ENCODE measurements around the gene CHRDL1. TPM values are rescaled to one million over a fixed set of nuclear protein-coding genes. Genes with fewer than 3 reads are reported as not detected.

Gene CHRDL1
- total and polyA plus RNA-seq, 2 donors (not counting 3 experiments of a cell fraction or from before 2014, with no cell fraction given) = not detected

DNA sequence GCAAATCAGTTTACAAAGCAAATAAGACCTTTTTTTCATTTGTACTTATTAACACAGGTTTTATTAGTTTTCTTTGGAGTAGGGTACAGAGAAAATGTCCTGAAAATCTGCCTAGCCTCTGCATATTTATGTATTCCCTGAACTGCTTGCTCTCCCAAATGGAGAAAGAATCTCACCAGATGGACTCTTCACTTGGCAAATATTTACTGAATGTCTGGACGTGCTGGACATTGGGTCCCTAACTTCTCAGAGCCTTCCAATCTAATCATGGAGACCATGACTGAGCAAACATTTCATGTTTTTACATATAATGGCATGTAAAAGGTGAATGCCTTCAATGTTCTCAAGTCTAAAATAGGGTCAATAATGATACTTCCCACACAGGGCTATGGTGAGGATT, 126.0 kb downstream of the CHRDL1 start:
- Histone ChIP-seq H2AFZ (ENCODE audit: low read depth, low read length) (no peak overlapping the region), H3K9ac (replicated peaks; ENCODE audit: extremely low read depth, insufficient read depth, low read length) (no peak overlapping the region), H3K27ac (ENCODE audit: insufficient read depth, low read depth, low read length) (no peak overlapping the region), H3K4me3 (replicated peaks in 1 of 3; ENCODE audit: insufficient read depth in 1 of 3, low read depth in 1 of 3, low read length in 3 of 3) (no peak overlapping the region), H3K9me1 (replicated peaks; ENCODE audit: control insufficient read depth, extremely low read depth, insufficient read depth, low read length) (no peaks in the 10 kb centered on the region), H3K27me3 (ENCODE audit: control insufficient read depth in 2 of 2, insufficient read depth in 2 of 2, low read length in 2 of 2) (no peaks in the 10 kb centered on the region), H3K36me3 (ENCODE audit: control insufficient read depth in 2 of 2, extremely low read depth in 1 of 2, insufficient read depth in 2 of 2, low read length in 2 of 2) (no peaks in the 10 kb centered on the region), H3K4me1 (ENCODE audit: control insufficient read depth, extremely low read depth, insufficient read depth, low read length) (no peaks in the 10 kb centered on the region), H3K9me3 (replicated peaks; ENCODE audit: control insufficient read depth, insufficient read depth, low read length) (no peaks in the 10 kb centered on the region), H3K4me2 (ENCODE audit: insufficient read depth, low read length) (no peak overlapping the region), H4K20me1 (replicated peaks; ENCODE audit: control insufficient read depth, extremely low read depth, insufficient read depth, low read length) (no peaks in the 10 kb centered on the region), H3K79me2 (ENCODE audit: control insufficient read depth, insufficient read depth, low read length) (no peaks in the 10 kb centered on the region)
- ChIA-PET POLR2A (no interaction called here), CTCF (no interaction called here)
- dilution Hi-C loops (cut with MboI; ENCODE audit: extremely low pct_ligation_motif_present, low sequenced_read_pairs) = no loop called here
- BruUV-seq (replicated peaks) = no TSS peak
- no peak for FAIRE-seq
- no peak for TF ChIP-seq JUN (IDR thresholded peaks at IDR 0.05; ENCODE audit: borderline replicate concordance, insufficient read depth, insufficient read length, low read depth)
- intact Hi-C loops (cut with micrococcal nuclease) = no loop called here
- no peak for DNase-seq (ENCODE audit: low read depth, low spot score)

DNA sequence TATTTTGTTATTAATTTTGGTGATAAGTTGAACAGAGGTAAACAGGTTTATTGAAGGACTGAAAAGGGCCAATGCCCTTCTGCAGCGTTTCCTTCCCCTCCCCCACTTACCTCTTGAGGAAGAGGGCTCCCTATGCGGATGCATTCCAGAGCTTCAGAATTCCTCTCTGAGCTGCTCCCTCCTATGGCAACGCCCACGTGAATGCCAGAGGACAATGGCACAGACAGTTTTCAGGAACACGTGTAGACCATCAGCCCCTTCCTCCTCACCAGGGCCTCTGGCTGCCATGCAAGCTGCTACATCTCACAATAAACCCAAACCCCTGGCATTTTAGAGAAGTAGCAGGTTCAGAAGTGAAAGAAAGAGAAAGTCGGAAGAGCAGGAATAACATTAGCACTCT, 127.9 kb downstream of the CHRDL1 start:
- H3K4me1 ChIP-seq (ENCODE audit: control insufficient read depth, extremely low read depth, insufficient read depth, low read length) = no peaks in the 10 kb centered on the region
- H3K9ac ChIP-seq (replicated peaks; ENCODE audit: extremely low read depth, insufficient read depth, low read length) = no peak overlapping the region
- no peaks in the 10 kb centered on the region for H3K9me3 ChIP-seq (replicated peaks; ENCODE audit: control insufficient read depth, insufficient read depth, low read length)
- POLR2A ChIA-PET = no interaction called here
- FAIRE-seq (no peak), DNase-seq (ENCODE audit: low read depth, low spot score) (no peak)
- TF ChIP-seq JUN (IDR thresholded peaks at IDR 0.05; ENCODE audit: borderline replicate concordance, insufficient read depth, insufficient read length, low read depth) (no peak), FOS (IDR thresholded peaks at IDR 0.05; ENCODE audit: borderline replicate concordance, insufficient read depth, low read length) (no peak), MYC (IDR thresholded peaks at IDR 0.05; ENCODE audit: low read depth, low read length) (no peak), POLR2AphosphoS5 (IDR thresholded peaks at IDR 0.05; ENCODE audit: insufficient read depth, low read depth, low read length) (no peak), POLR2A (IDR thresholded peaks at IDR 0.05; ENCODE audit: low read depth, low read length) (no peak), EZH2 (IDR thresholded peaks at IDR 0.05; ENCODE audit: borderline replicate concordance, low read depth, low read length, severe bottlenecking) (no peak), GATA2 (IDR thresholded peaks at IDR 0.05; ENCODE audit: insufficient read depth, insufficient read length, low read depth, low read length) (no peak)
- TF ChIP-seq, protein P1, sequence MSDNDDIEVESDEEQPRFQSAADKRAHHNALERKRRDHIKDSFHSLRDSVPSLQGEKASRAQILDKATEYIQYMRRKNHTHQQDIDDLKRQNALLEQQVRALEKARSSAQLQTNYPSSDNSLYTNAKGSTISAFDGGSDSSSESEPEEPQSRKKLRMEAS (IDR thresholded peaks at IDR 0.05; ENCODE audit: insufficient read depth, insufficient read length) = no peak
- TF ChIP-seq, protein P2, sequence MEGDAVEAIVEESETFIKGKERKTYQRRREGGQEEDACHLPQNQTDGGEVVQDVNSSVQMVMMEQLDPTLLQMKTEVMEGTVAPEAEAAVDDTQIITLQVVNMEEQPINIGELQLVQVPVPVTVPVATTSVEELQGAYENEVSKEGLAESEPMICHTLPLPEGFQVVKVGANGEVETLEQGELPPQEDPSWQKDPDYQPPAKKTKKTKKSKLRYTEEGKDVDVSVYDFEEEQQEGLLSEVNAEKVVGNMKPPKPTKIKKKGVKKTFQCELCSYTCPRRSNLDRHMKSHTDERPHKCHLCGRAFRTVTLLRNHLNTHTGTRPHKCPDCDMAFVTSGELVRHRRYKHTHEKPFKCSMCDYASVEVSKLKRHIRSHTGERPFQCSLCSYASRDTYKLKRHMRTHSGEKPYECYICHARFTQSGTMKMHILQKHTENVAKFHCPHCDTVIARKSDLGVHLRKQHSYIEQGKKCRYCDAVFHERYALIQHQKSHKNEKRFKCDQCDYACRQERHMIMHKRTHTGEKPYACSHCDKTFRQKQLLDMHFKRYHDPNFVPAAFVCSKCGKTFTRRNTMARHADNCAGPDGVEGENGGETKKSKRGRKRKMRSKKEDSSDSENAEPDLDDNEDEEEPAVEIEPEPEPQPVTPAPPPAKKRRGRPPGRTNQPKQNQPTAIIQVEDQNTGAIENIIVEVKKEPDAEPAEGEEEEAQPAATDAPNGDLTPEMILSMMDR (IDR thresholded peaks at IDR 0.05; ENCODE audit: extremely low read depth in 1 of 2, insufficient read depth in 1 of 2, low read depth in 1 of 2, low read length in 2 of 2) = no peak
- H3K9me1 ChIP-seq (replicated peaks; ENCODE audit: control insufficient read depth, extremely low read depth, insufficient read depth, low read length) = no peaks in the 10 kb centered on the region
- no peaks in the 10 kb centered on the region for H3K36me3 ChIP-seq (ENCODE audit: control insufficient read depth in 2 of 2, extremely low read depth in 1 of 2, insufficient read depth in 2 of 2, low read length in 2 of 2)
- H3K79me2 ChIP-seq (ENCODE audit: control insufficient read depth, insufficient read depth, low read length) = no peaks in the 10 kb centered on the region
- no peak overlapping the region for H3K4me2 ChIP-seq (ENCODE audit: insufficient read depth, low read length)
- dilution Hi-C loops (cut with MboI; ENCODE audit: extremely low pct_ligation_motif_present, low sequenced_read_pairs) (no loop called here), intact Hi-C loops (cut with micrococcal nuclease) (no loop called here)
- no TSS peak for BruUV-seq (replicated peaks)
- H2AFZ ChIP-seq (ENCODE audit: low read depth, low read length) = no peak overlapping the region
- CTCF ChIA-PET = no interaction called here
- H3K27me3 ChIP-seq (ENCODE audit: control insufficient read depth in 2 of 2, insufficient read depth in 2 of 2, low read length in 2 of 2) = no peaks in the 10 kb centered on the region
- no peak overlapping the region for H3K27ac ChIP-seq (ENCODE audit: insufficient read depth, low read depth, low read length)
- H4K20me1 ChIP-seq (replicated peaks; ENCODE audit: control insufficient read depth, extremely low read depth, insufficient read depth, low read length) = no peaks in the 10 kb centered on the region
- H3K4me3 ChIP-seq (replicated peaks in 1 of 3; ENCODE audit: insufficient read depth in 1 of 3, low read depth in 1 of 3, low read length in 3 of 3) = no peak overlapping the region

All from endothelial cell of umbilical vein (primary cell).